NCI-H1694 (cell line): ENCODE results near the gene GET4.

ENCODE experiments used
- DNase-seq: peaks from one replicate; lab custom pipeline; 2025; lab: John Stamatoyannopoulos, UW

GET4 gene

GRCh38 chr7:886626-887487 is 10.5 kb downstream of the GET4 start:
- DNase-seq, result no peak

GRCh38 chr7:887488-887820 is 11.1 kb downstream of the GET4 start:
- no peak for DNase-seq

GRCh38 chr7:888081-889024 is 12.0 kb downstream of the GET4 start:
- no peak for DNase-seq

DNA sequence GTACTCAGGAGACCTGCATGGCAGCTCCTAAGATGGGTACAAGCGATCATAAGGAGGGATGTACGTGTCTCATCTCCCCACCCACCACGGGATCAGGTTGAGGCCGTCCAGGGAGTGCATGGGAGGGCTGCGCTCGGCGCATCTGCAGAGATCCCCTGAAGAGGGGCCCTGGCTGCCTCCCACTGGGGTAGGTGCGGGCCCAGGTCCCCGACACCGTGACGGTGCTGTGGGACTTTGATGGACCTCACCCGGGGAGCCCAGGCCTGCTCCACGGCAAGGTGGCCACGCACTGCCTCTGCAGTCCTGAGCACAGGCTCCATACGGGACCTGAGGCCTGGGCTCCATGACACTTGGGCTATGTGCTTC is 12.7 kb downstream of the GET4 start:
- DNase-seq, result no peak

- DNase-seq, result no peak
Observed at GRCh38 chr7:889391-889790, 13.0 kb downstream of the GET4 start.

DNA sequence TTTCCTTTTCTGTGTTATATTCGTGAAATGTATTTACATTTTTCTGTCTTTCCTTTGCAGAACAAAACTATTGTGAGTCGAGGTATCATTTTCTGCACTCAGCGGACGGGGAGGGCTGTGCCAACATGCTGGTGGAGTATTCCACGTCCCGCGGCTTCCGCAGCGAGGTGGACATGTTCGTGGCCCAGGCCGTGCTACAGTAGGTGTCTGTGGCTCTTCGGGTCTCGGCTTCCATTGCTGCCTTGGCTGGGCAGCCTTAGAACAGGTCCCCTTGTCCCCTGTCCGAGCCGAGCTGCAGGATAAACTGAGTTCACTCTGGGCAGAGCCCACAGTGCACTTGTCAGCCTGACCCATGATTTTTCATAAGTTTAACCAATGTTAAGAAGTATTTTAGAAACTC is 14.5 kb downstream of the GET4 start:
- no peak for DNase-seq

DNA sequence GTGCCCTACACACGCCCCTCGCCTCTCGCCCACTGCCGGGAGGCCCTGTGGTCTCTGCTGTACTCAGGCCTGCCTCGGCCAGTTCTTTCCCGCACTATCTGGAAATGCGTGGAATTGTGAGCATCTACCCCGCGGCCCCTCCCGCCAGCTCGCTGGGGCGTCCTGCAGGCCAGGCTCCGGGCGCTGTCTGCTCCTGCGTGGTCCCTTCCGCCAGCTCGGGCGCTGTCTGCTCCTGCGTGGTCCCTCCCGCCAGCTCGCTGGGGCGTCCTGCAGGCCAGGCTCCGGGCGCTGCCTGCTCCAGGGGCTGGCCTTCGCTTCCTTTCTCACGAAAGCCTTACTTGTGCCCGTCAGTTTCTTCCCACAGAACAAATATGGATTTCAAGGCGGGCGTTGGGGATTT is 14.9 kb downstream of the GET4 start:
- DNase-seq, result no peak

DNA sequence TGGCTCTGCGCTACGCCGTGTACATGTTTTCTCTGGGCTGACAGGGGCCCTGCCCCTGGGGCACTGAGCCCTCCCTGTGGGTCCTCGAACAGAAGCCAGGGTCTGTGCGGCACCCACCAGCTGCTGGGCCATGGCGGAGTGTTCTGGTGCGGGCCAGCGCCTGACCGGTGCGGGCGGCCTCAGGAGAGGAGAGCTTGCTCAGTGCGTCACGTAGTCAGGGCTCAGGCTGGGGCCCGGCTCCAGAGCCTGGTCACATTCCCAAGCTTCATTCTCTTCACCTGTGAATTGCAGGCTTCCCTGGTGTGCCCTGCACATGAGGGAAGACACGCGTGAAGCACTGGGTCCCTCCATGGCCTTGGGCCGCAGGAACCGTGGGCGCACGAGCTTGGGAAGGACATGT is 15.5 kb downstream of the GET4 start:
- DNase-seq, result no peak

- no peak for DNase-seq
Observed at GRCh38 chr7:892648-893593, 16.6 kb downstream of the GET4 start.

- no peak for DNase-seq
Observed at GRCh38 chr7:893686-894085, 17.3 kb downstream of the GET4 start.

GRCh38 chr7:894164-894867 is 18.0 kb downstream of the GET4 start:
- DNase-seq, result no peak

GRCh38 chr7:894927-895450 is 18.6 kb downstream of the GET4 start:
- no peak for DNase-seq

DNA sequence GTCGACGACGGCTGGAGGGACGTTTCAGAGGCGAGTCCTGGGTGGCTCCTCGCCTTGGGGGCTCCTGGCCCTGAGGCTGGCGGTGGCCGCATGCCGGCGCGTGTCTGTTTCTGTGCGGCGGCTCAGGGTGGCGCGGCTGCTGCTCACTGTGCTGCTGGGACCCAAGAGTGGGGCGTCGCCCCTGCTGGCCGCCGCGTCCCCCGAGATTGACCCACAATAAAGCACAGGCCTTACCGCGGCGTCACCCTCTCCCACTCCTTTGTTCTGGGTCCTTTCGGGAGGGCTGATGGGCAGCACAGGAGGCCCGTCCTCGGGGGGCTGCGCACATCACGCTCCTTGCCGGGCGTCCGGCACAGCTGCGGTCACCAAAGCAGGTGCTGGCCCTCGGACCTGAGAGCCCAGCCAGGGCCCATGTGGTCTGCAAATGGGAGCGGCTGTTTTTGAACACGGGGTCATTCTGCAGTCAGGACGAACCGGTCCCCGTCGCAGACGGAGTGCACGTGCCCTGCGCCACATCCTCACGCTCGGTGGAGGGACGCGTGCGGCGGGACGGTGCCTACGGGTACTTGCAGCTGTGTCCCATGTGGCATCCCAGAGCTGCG is 19.2 kb downstream of the GET4 start:
- DNase-seq, result no peak

GRCh38 chr7:896346-897075 is 20.2 kb downstream of the GET4 start:
- no peak for DNase-seq

- no peak for DNase-seq
Observed at GRCh38 chr7:897086-897485, 20.7 kb downstream of the GET4 start.

DNA sequence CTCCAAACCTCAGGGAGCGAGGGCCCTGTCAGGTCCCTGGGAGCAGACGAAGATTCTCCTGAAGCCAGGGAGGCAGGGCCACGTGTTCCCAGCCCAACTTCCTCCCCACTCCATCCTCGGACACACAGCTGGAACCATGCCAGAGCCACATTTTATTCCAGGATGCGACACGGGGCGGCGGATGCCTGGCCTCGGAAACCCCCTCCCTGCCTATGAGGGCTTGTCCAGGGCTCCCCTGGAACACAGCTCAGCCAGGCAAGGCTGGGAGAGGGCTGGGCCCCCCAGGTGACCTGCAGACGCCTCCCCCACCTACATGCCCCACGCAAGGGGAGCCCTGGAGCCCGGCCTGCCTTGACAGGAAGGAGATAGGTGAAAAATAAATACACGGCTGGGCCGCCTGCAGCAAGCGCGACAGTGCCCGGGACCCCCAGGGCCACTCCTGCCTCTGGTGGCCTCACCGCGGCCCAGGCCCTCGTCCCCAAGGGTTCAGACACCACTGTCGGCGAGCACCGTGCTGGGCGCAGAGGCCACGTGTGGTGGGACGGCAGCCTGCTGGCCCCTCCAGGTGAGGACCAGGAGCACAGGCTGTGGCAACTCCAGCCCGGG is 21.5 kb downstream of the GET4 start:
- DNase-seq, result no peak

- DNase-seq, result no peak
Observed at GRCh38 chr7:898460-898854, 22.1 kb downstream of the GET4 start.

GRCh38 chr7:898855-899681 is 22.7 kb downstream of the GET4 start:
- no peak for DNase-seq

DNA sequence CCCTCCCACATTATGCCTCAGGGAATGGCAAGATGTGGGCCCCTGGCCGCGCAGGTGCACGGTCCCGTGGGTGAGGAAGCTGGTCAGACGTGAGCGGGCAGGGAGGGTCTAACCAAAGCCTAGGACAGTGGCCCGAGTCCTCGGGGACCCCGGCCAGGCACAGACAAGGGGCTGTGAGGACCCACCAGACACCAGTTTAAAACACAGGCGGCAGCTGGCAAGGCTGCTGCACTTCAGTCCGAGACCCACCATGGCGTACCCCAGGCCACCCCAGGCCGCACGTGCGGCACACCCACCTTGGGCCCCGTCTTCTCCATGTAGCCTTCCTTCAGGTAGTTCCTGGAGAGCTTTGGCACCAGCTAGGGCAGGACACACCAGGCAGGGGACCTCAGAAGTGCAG is 23.5 kb downstream of the GET4 start:
- DNase-seq, result no peak
